H1 (cell line): Measurements from ENCODE around the gene PCNX1. TPM values are rescaled to one million over a fixed set of nuclear protein-coding genes. Genes with fewer than 3 reads are reported as not detected.

Source experiments
- CTCF ChIP-seq, 3 experiments: IDR thresholded peaks; 1 replicate in 2 of 3; 2 replicates in 1 of 3; pipeline versions ENCODE4 v1.5.1 to v1.6.1; 2011; ENCODE audit warnings: low read length in 3 of 3, mild to moderate bottlenecking in 3 of 3, inconsistent platforms in 2 of 3, low read depth in 1 of 3, moderate library complexity in 1 of 3; ENCODE audit not compliant: insufficient read depth in 1 of 3; ENCODE audit errors: control extremely low read depth in 1 of 3
- EGR1 ChIP-seq: IDR thresholded peaks from 2 replicates; pipeline ENCODE4 v1.6.1; 2011; ENCODE audit warnings: low read depth, low read length, borderline replicate concordance
- polyA plus RNA-seq, 7 experiments: library from polyadenylated mRNA; depleted of rRNA in 3 of 7; stranded (reverse) in 5 of 7; unstranded in 2 of 7; fragments of >200 nt in 5 of 7; fragments of 200-250 nt in 2 of 7; gene quantifications; 1 replicate in 5 of 7; 2 replicates in 1 of 7; 4 replicates in 1 of 7; pipeline versions ENCODE4 v1.2.1 to v1.2.3, GENCODE V29; 2011 to 2013; ENCODE audit warnings: missing spikeins in 2 of 7, mixed read lengths in 2 of 7
- total RNA-seq: library from RNA; stranded (reverse); fragmentation: NEBNext Ultra II Directional; extraction: Animal tissue kit (Norgen Biotek cat#: 25700); gene quantifications from 2 replicates; pipeline ENCODE4 v1.2.1, GENCODE V29; 2021
- TF ChIP-seq, protein P1 (sequence below): fragments of 300-600 bp; sonication (generic); IDR thresholded peaks from 2 replicates; pipeline ENCODE4 v1.7.1; 2012; ENCODE audit warnings: low read length, moderate library complexity, mild to moderate bottlenecking, inconsistent platforms; ENCODE audit not compliant: insufficient replicate concordance

Gene PCNX1
- total and polyA plus RNA-seq, 2 of the 8 experiments (the other 6 are each of a cell fraction or from before 2014, with no cell fraction given), result 37.7 to 53.2 TPM

GRCh38 chr14:70919774-70920173, 12.5 kb downstream of the PCNX1 start (continued):
- TF ChIP-seq, protein P1, sequence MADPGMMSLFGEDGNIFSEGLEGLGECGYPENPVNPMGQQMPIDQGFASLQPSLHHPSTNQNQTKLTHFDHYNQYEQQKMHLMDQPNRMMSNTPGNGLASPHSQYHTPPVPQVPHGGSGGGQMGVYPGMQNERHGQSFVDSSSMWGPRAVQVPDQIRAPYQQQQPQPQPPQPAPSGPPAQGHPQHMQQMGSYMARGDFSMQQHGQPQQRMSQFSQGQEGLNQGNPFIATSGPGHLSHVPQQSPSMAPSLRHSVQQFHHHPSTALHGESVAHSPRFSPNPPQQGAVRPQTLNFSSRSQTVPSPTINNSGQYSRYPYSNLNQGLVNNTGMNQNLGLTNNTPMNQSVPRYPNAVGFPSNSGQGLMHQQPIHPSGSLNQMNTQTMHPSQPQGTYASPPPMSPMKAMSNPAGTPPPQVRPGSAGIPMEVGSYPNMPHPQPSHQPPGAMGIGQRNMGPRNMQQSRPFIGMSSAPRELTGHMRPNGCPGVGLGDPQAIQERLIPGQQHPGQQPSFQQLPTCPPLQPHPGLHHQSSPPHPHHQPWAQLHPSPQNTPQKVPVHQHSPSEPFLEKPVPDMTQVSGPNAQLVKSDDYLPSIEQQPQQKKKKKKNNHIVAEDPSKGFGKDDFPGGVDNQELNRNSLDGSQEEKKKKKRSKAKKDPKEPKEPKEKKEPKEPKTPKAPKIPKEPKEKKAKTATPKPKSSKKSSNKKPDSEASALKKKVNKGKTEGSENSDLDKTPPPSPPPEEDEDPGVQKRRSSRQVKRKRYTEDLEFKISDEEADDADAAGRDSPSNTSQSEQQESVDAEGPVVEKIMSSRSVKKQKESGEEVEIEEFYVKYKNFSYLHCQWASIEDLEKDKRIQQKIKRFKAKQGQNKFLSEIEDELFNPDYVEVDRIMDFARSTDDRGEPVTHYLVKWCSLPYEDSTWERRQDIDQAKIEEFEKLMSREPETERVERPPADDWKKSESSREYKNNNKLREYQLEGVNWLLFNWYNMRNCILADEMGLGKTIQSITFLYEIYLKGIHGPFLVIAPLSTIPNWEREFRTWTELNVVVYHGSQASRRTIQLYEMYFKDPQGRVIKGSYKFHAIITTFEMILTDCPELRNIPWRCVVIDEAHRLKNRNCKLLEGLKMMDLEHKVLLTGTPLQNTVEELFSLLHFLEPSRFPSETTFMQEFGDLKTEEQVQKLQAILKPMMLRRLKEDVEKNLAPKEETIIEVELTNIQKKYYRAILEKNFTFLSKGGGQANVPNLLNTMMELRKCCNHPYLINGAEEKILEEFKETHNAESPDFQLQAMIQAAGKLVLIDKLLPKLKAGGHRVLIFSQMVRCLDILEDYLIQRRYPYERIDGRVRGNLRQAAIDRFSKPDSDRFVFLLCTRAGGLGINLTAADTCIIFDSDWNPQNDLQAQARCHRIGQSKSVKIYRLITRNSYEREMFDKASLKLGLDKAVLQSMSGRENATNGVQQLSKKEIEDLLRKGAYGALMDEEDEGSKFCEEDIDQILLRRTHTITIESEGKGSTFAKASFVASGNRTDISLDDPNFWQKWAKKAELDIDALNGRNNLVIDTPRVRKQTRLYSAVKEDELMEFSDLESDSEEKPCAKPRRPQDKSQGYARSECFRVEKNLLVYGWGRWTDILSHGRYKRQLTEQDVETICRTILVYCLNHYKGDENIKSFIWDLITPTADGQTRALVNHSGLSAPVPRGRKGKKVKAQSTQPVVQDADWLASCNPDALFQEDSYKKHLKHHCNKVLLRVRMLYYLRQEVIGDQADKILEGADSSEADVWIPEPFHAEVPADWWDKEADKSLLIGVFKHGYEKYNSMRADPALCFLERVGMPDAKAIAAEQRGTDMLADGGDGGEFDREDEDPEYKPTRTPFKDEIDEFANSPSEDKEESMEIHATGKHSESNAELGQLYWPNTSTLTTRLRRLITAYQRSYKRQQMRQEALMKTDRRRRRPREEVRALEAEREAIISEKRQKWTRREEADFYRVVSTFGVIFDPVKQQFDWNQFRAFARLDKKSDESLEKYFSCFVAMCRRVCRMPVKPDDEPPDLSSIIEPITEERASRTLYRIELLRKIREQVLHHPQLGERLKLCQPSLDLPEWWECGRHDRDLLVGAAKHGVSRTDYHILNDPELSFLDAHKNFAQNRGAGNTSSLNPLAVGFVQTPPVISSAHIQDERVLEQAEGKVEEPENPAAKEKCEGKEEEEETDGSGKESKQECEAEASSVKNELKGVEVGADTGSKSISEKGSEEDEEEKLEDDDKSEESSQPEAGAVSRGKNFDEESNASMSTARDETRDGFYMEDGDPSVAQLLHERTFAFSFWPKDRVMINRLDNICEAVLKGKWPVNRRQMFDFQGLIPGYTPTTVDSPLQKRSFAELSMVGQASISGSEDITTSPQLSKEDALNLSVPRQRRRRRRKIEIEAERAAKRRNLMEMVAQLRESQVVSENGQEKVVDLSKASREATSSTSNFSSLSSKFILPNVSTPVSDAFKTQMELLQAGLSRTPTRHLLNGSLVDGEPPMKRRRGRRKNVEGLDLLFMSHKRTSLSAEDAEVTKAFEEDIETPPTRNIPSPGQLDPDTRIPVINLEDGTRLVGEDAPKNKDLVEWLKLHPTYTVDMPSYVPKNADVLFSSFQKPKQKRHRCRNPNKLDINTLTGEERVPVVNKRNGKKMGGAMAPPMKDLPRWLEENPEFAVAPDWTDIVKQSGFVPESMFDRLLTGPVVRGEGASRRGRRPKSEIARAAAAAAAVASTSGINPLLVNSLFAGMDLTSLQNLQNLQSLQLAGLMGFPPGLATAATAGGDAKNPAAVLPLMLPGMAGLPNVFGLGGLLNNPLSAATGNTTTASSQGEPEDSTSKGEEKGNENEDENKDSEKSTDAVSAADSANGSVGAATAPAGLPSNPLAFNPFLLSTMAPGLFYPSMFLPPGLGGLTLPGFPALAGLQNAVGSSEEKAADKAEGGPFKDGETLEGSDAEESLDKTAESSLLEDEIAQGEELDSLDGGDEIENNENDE, result no peak
- TF ChIP-seq EGR1 (no peak), CTCF (IDR thresholded peaks at IDR 0.05; ENCODE audit: control extremely low read depth in 1 of 3, insufficient read depth in 1 of 3, low read depth in 1 of 3, low read length in 3 of 3) (no peak)
